Upper lobe of left lung (tissue), 6 donors: ENCODE measurements around the gene CATSPER1. TPM values are rescaled to one million over a fixed set of nuclear protein-coding genes. Genes with fewer than 3 reads are reported as not detected.

ENCODE experiments used
- ATAC-seq, 2 donors: fragments of 200-7000 bp; cut with Tn5 transposase; one replicate each; pipeline ENCODE4 v1.9.1; 2022; ENCODE audit warnings: mild to moderate bottlenecking in 2 of 2, moderate library complexity in 2 of 2; ENCODE audit not compliant: low FRiP score in 2 of 2
- DNase-seq, 2 donors: peaks; one replicate each; pipeline ENCODE4 v3.0.0-alpha.2; 2019 to 2020
- H3K27ac ChIP-seq, 4 donors: fragments of 200-600 bp; sonication (generic); one replicate each; pipeline ENCODE4 v1.5.1; 2016 to 2019
- H3K27me3 ChIP-seq, 4 donors: fragments of 200-600 bp; sonication (generic); one replicate each; pipeline ENCODE4 v1.5.1; 2017 to 2019
- H3K36me3 ChIP-seq, 4 donors: fragments of 200-600 bp; sonication (generic); one replicate each; pipeline ENCODE4 v1.5.1; 2016 to 2019
- H3K4me1 ChIP-seq, 4 donors: fragments of 200-600 bp; sonication (generic); one replicate each; pipeline ENCODE4 v1.5.1; 2018 to 2019
- H3K4me3 ChIP-seq, 4 donors: fragments of 200-600 bp; sonication (generic); one replicate each; pipeline ENCODE4 v1.5.1; 2017 to 2019; ENCODE audit warnings: mild to moderate bottlenecking in 2 of 4, moderate library complexity in 1 of 4
- H3K9me3 ChIP-seq, 4 donors: fragments of 200-600 bp; sonication (generic); one replicate each; pipeline ENCODE4 v1.5.1; 2018 to 2019
- CTCF ChIP-seq, 6 experiments: fragments of 450-650 bp in 4 of 6; fragments of 200-600 bp in 2 of 6; sonication (generic) in 2 of 6; IDR thresholded peaks; one replicate each; pipeline ENCODE4 v1.5.1; 2016 to 2019; ENCODE audit warnings: antibody characterized with exemption in 6 of 6
- EP300 ChIP-seq, 4 donors: sonication (generic); formaldehyde crosslinking; IDR thresholded peaks; one replicate each; pipeline ENCODE4 v1.5.1; 2017; ENCODE audit warnings: antibody characterized with exemption in 4 of 4, control low read depth in 2 of 4
- POLR2A ChIP-seq, 4 donors: fragments of 450-650 bp; IDR thresholded peaks; one replicate each; pipeline ENCODE4 v1.5.1; 2016 to 2017; ENCODE audit warnings: antibody characterized with exemption in 4 of 4, mild to moderate bottlenecking in 2 of 4
- POLR2AphosphoS5 ChIP-seq, 2 donors: sonication (generic); formaldehyde crosslinking; IDR thresholded peaks; one replicate each; pipeline ENCODE4 v1.5.1; 2017; ENCODE audit warnings: antibody characterized with exemption in 2 of 2
- WGBS, 2 donors: methylation state at CpG; one replicate each; pipeline ENCODE4 v1.1.5; 2017 to 2018; 5-methylcytosine and 5-hydroxymethylcytosine counted together
- total RNA-seq, 6 donors: library from RNA; depleted of rRNA in 4 of 6; stranded (reverse); fragments of >200 nt in 4 of 6; gene quantifications; one replicate each; pipeline versions ENCODE4 v1.1.0 to v1.2.1, GENCODE V29; 2016 to 2021
- donor health status: DM: no; HTN: no; CAD: no; lungs with moderate emphysema.
- donor health status: DM: no; HTN: yes; CAD: no; lungs with severe emphysema.

CATSPER1 gene
- total RNA-seq, 6 donors from 2014 or later: 0.79 to 6.1 (median 3.0) TPM; not detected in 1

DNA sequence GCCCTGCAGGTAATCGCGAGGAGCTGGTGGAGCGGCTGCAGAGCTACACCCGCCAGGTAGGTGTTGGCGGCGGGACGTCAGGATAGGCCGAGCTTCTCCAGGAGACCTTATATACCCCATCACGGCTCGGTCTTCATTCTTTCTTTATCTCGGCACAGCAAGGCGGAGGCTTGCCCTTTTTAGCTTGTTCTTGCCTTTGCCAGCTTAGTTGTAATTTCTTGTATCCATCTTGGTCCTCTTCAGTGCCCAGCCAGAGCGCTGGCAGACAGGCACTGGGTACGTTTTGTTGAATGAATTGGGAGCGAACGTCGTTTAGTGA is 26.3 kb upstream of the CATSPER1 start:
- 1 to 2% methylated on average over 15 to 17 of the region's 17 CpGs for WGBS, 2 donors
- peak overlapping the region; percentile 84 to 93 (median 90) for H3K27ac ChIP-seq
- DNase-seq (no peak), ATAC-seq (no peak)
- no peak for TF ChIP-seq POLR2A (IDR thresholded peaks at IDR 0.05)
- no peak for TF ChIP-seq POLR2AphosphoS5 (IDR thresholded peaks at IDR 0.05)
- TF ChIP-seq CTCF (IDR thresholded peaks at IDR 0.05): no peak
- no peak for TF ChIP-seq EP300 (IDR thresholded peaks at IDR 0.05)
- H3K4me1 ChIP-seq: peaks cover 23 to 36% (median 25%) of the 10 kb centered on the region in 4 donors
- no peaks in the 10 kb centered on the region for H3K9me3 ChIP-seq
- peaks cover 15 to 39% (median 37%) of the 10 kb centered on the region in 4 donors for H3K36me3 ChIP-seq
- peaks cover 0 to 15% (median 7%) of the 10 kb centered on the region in 4 donors for H3K27me3 ChIP-seq
- peak overlapping the region; percentile 82 to 99 (median 90) for H3K4me3 ChIP-seq

GRCh38 chr11:66051766-66052663 is 25.7 kb upstream of the CATSPER1 start, which contains the start of gene SF3B2:
Gene SF3B2 (plus strand): TSS chr11:66052364. CDS start chr11:66052385, 21 bp downstream.
- 0 to 1% methylated on average over 8 to 54 of the region's 84 CpGs for WGBS, 2 donors
- Histone ChIP-seq H3K4me1 (peaks cover 23 to 36% (median 25%) of the 10 kb centered on the region in 4 donors), H3K27ac (peak within 1 kb of the TSS; percentile 84 to 93 (median 90)), H3K4me3 (peak within 1 kb of the TSS; percentile 82 to 99 (median 90)), H3K27me3 (peaks cover 0 to 15% (median 7%) of the 10 kb centered on the region in 4 donors), H3K9me3 (no peaks in the 10 kb centered on the region), H3K36me3 (peaks cover 12 to 33% (median 31%) of the 10 kb centered on the region in 4 donors)
- ATAC-seq: peak; percentile 99
- TF ChIP-seq POLR2AphosphoS5 (IDR thresholded peaks at IDR 0.05): peak; percentile 90 to 94
- peak in 2 of 6 experiments; percentile 9 to 48 for TF ChIP-seq CTCF (IDR thresholded peaks at IDR 0.05)
- TF ChIP-seq POLR2A (IDR thresholded peaks at IDR 0.05): peak in 3 of 4 donors; percentile 28 to 80 (median 52)
- peak in 1 of 4 donors; percentile 0 for TF ChIP-seq EP300 (IDR thresholded peaks at IDR 0.05)
- DNase-seq: peak; percentile 97 to 100

DNA sequence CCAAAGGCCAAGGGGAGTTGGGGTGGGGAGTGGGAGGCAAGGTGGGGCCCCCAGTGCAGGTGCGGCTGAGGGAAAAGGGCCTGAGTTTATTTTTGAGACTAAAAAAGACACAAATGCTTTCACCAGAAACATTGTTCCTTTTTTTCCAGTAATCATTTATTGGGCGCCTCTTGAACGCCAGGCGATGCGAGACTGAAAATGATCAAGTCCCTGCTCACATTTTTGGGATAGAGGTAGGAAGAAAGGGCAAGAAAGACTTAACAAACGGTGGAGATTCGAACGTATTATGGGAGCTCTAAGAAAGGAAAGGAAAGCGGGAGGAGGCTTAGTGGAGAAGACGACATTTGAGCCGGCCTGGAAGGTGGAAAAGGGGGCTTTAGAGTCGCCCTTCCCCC is 25.1 kb upstream of the CATSPER1 start:
- Histone ChIP-seq H3K27ac (peak overlapping the region; percentile 84 to 93 (median 90)), H3K9me3 (no peaks in the 10 kb centered on the region), H3K36me3 (peaks cover 6 to 27% (median 24%) of the 10 kb centered on the region in 4 donors), H3K4me3 (peak overlapping the region; percentile 9 to 93 (median 84)), H3K4me1 (peaks cover 23 to 36% (median 25%) of the 10 kb centered on the region in 4 donors), H3K27me3 (peaks cover 0 to 15% (median 7%) of the 10 kb centered on the region in 4 donors)
- ATAC-seq (no peak), DNase-seq (no peak)
- TF ChIP-seq POLR2A (IDR thresholded peaks at IDR 0.05) (no peak), EP300 (IDR thresholded peaks at IDR 0.05) (no peak)
- WGBS, 2 donors: 29% methylated on average over 12 of the region's 12 CpGs

DNA sequence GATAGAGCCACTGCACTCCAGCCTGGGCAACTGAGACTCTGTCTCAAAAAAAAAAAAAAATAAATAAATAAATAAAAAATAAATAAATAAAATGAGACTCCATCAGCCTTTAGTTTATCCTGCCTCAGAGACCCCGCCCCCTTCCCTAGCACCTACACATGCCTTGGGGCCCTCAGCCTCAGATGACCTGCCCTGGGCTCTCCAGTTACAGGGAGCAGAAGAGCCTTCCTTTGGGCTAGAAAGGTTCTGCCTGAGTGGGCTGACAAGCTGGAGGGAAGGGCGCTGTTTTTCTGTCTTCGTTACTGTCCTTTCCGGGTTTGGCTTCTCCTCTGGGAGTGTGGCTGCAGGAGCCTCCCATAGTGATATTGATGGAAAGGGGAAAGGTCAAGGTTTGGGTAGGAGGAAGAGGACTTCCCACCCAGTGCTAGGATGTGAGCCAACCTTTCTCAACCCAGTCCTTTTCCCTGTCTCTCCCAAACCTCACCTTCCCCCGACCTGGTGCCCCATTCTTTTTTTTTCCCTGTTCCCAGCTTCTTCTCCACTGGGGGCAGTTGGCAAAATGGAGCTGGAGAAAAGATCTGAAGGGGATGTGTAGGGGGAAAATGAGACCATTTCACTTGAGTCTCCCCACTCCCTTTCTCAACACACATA is 24.4 kb upstream of the CATSPER1 start:
- Histone ChIP-seq H3K27me3 (peaks cover 0 to 15% (median 7%) of the 10 kb centered on the region in 4 donors), H3K36me3 (peaks cover 6 to 20% (median 18%) of the 10 kb centered on the region in 4 donors), H3K27ac (peak overlapping the region in 2 of 4 donors; percentile 92 to 93), H3K4me1 (peaks cover 23 to 36% (median 25%) of the 10 kb centered on the region in 4 donors), H3K4me3 (no peak overlapping the region), H3K9me3 (no peaks in the 10 kb centered on the region)
- DNase-seq (no peak), ATAC-seq (no peak)
- 77 to 89% methylated on average over 5 of the region's 5 CpGs for WGBS, 2 donors
- TF ChIP-seq CTCF (IDR thresholded peaks at IDR 0.05): no peak
